Naive thymus-derived CD8-positive, alpha-beta T cell (primary cell): Measurements from ENCODE around the gene AADAT. TPM values are rescaled to one million over a fixed set of nuclear protein-coding genes. Genes with fewer than 3 reads are reported as not detected.

ENCODE experiments used
- ATAC-seq, 2 donors: fragments of 150-1000 bp; cut with Tn5 transposase in 1 of 2; sonication (Bioruptor Pico), chemical (Tn5 transposase) in 1 of 2; 1 replicate in 1 of 2; 2 replicates in 1 of 2; pipeline ENCODE4 v1.10.0; 2021; ENCODE audit warnings: mild to moderate bottlenecking in 2 of 2, moderate library complexity in 2 of 2
- POLR2A ChIA-PET: fragments of 350-600 bp; sonication (Branson Sonifier 250); formaldehyde crosslinking; loops from one replicate; lab custom pipeline; 2021; ENCODE audit warnings: antibody characterized with exemption; lab: Charles Lee
- DNase-seq, 10 donors: peaks; one replicate each; pipeline versions ENCODE4 v3.0.0 to v3.0.0-alpha.2; 2020 to 2022
- H3K27ac Mint-ChIP-seq, 10 donors: one replicate each; pipeline ENCODE4 v1.8.0; 2020 to 2022; ENCODE audit warnings: mild to moderate bottlenecking in 10 of 10, mixed read lengths in 10 of 10, moderate library complexity in 4 of 10, inconsistent platforms in 1 of 10
- H3K27me3 Mint-ChIP-seq, 5 donors: one replicate each; pipeline ENCODE4 v1.8.0; 2021 to 2022; ENCODE audit warnings: mixed read lengths in 5 of 5
- H3K36me3 Mint-ChIP-seq, 3 donors: one replicate each; pipeline ENCODE4 v1.8.0; 2020 to 2022; ENCODE audit warnings: mixed read lengths in 3 of 3, mild to moderate bottlenecking in 2 of 3, inconsistent platforms in 1 of 3
- H3K4me1 Mint-ChIP-seq, 4 donors: one replicate each; pipeline ENCODE4 v1.8.0; 2021 to 2022; ENCODE audit warnings: mixed read lengths in 4 of 4
- H3K4me3 Mint-ChIP-seq, 10 donors: one replicate each; pipeline ENCODE4 v1.8.0; 2020 to 2022; ENCODE audit warnings: mild to moderate bottlenecking in 10 of 10, mixed read lengths in 10 of 10, moderate library complexity in 6 of 10, inconsistent platforms in 1 of 10
- H3K9me3 Mint-ChIP-seq, 9 donors: one replicate each; pipeline ENCODE4 v1.8.0; 2020 to 2022; ENCODE audit warnings: mixed read lengths in 9 of 9, mild to moderate bottlenecking in 3 of 9, inconsistent platforms in 1 of 9, moderate library complexity in 1 of 9
- polyA plus RNA-seq, 3 donors: library from polyadenylated mRNA; unstranded; fragments of 300-500 nt; fragmentation: Illumina TruSeq; gene quantifications; one replicate each; pipeline ENCODE4 v1.2.3, GENCODE V29; 2021
- total RNA-seq, 8 experiments: library from RNA in 2 of 8; stranded (reverse) in 2 of 8; gene quantifications; one replicate each; pipeline ENCODE4 v1.2.3 and lab custom pipeline; 2021 to 2026

Gene AADAT
- total and polyA plus RNA-seq, 5 experiments from 2014 or later = not detected

- Mint-ChIP-seq H3K9me3 (no peaks in the 10 kb centered on the region), H3K27me3 (peaks cover 0 to 5% (median 0%) of the 10 kb centered on the region in 5 donors), H3K27ac (no peak overlapping the region), H3K4me1 (peaks cover 3 to 7% (median 5%) of the 10 kb centered on the region in 4 donors), H3K36me3 (no peaks in the 10 kb centered on the region), H3K4me3 (no peak overlapping the region)
- no peak for ATAC-seq
- POLR2A ChIA-PET = no interaction called here
- no peak for DNase-seq
These were observed 67.5 kb downstream of the AADAT start for GRCh38 chr4:170022211-170022610.

- POLR2A ChIA-PET = no interaction called here
- Mint-ChIP-seq H3K4me3 (no peak overlapping the region), H3K9me3 (no peaks in the 10 kb centered on the region), H3K4me1 (peaks cover 0 to 2% (median 0%) of the 10 kb centered on the region in 4 donors), H3K36me3 (peaks cover 0 to 4% (median 0%) of the 10 kb centered on the region in 3 donors), H3K27ac (no peak overlapping the region), H3K27me3 (peaks cover 0 to 10% (median 1%) of the 10 kb centered on the region in 5 donors)
- no peak for ATAC-seq
- DNase-seq = no peak
These were observed 72.5 kb downstream of the AADAT start for GRCh38 chr4:170017252-170017651.

- DNase-seq = no peak
- H3K9me3 Mint-ChIP-seq = peaks cover 0 to 3% (median 0%) of the 10 kb centered on the region in 9 donors
- POLR2A ChIA-PET = no interaction called here
- H3K4me1 Mint-ChIP-seq = peaks cover 0 to 3% (median 0%) of the 10 kb centered on the region in 4 donors
- ATAC-seq = no peak
- peaks cover 0 to 4% (median 0%) of the 10 kb centered on the region in 3 donors for H3K36me3 Mint-ChIP-seq
- peaks cover 0 to 14% (median 1%) of the 10 kb centered on the region in 5 donors for H3K27me3 Mint-ChIP-seq
- no peak overlapping the region for H3K27ac Mint-ChIP-seq
- H3K4me3 Mint-ChIP-seq = no peak overlapping the region
These were observed 74.5 kb downstream of the AADAT start for GRCh38 chr4:170015285-170015684.

GRCh38 chr4:170014359-170015011 lies 75.3 kb downstream of the AADAT start:
- ATAC-seq (no peak), DNase-seq (no peak)
- Mint-ChIP-seq H3K27ac (no peak overlapping the region), H3K4me1 (peaks cover 0 to 3% (median 0%) of the 10 kb centered on the region in 4 donors), H3K9me3 (peaks cover 0 to 3% (median 0%) of the 10 kb centered on the region in 9 donors), H3K36me3 (peaks cover 0 to 4% (median 0%) of the 10 kb centered on the region in 3 donors), H3K27me3 (peaks cover 0 to 14% (median 1%) of the 10 kb centered on the region in 5 donors), H3K4me3 (no peak overlapping the region)
- POLR2A ChIA-PET = no interaction called here

- ATAC-seq (no peak), DNase-seq (no peak)
- Mint-ChIP-seq H3K36me3 (peaks cover 0 to 4% (median 0%) of the 10 kb centered on the region in 3 donors), H3K4me3 (no peak overlapping the region), H3K27ac (no peak overlapping the region), H3K4me1 (peaks cover 3 to 10% (median 7%) of the 10 kb centered on the region in 4 donors), H3K9me3 (peaks cover 0 to 3% (median 0%) of the 10 kb centered on the region in 9 donors), H3K27me3 (peaks cover 0 to 17% (median 9%) of the 10 kb centered on the region in 5 donors)
- POLR2A ChIA-PET = no interaction called here
These were observed 77.2 kb downstream of the AADAT start for GRCh38 chr4:170012629-170012958.

- peaks cover 0 to 18% (median 9%) of the 10 kb centered on the region in 5 donors for H3K27me3 Mint-ChIP-seq
- no peak overlapping the region for H3K4me3 Mint-ChIP-seq
- H3K36me3 Mint-ChIP-seq = peaks cover 0 to 4% (median 0%) of the 10 kb centered on the region in 3 donors
- ATAC-seq (no peak), DNase-seq (no peak)
- peaks cover 0 to 3% (median 0%) of the 10 kb centered on the region in 9 donors for H3K9me3 Mint-ChIP-seq
- peak overlapping the region in 1 of 10 donors; percentile 21 for H3K27ac Mint-ChIP-seq
- H3K4me1 Mint-ChIP-seq = peaks cover 3 to 11% (median 7%) of the 10 kb centered on the region in 4 donors
- POLR2A ChIA-PET = no interaction called here
These were observed 77.7 kb downstream of the AADAT start for GRCh38 chr4:170011921-170012628.

Other genes starting within 250 kb of the AADAT start
- 1 to 10 TPM; 3.0 to 4.0 TPM for gene MFAP3L, start 63.6 kb downstream of the AADAT start, total RNA-seq
- gene MFAP3L, start 63.6 kb downstream of the AADAT start, polyA plus RNA-seq = under 1 TPM in 2 of 3 donors, not detected in 1; 0.14 to 0.31 TPM